Fibroblast of villous mesenchyme (primary cell): ENCODE measurements around the gene RPL28. TPM values are rescaled to one million over a fixed set of nuclear protein-coding genes. Genes with fewer than 3 reads are reported as not detected.
A peak's percentile ranks its signal among the peaks of the same experiment; 100 is the strongest.

Experiments used
- DNase-seq: peaks from one replicate; pipeline ENCODE4 v3.0.0-alpha.2; 2010; ENCODE audit warnings: low read depth
- H3K4me3 ChIP-seq: 2 replicates; pipeline ENCODE4 v1.5.1; 2011; ENCODE audit warnings: low read depth, mild to moderate bottlenecking, low read length
- CTCF ChIP-seq: IDR thresholded peaks from 2 replicates; pipeline ENCODE4 v1.5.1; 2012; ENCODE audit warnings: low read depth, mild to moderate bottlenecking, low read length; ENCODE audit not compliant: insufficient read depth
- total RNA-seq: library from RNA; depleted of rRNA; stranded (reverse); fragments of >200 nt; gene quantifications from 2 replicates; pipeline ENCODE4 v1.2.3, GENCODE V29; 2012

The RPL28 gene
- total RNA-seq, 1 donor = 124 TPM

- TF ChIP-seq CTCF = no peak
- DNase-seq = no peak
- H3K4me3 ChIP-seq = no peak overlapping the region
Observed at GRCh38 chr19:55433292-55433691, 47.6 kb downstream of the RPL28 start.

- no peak for DNase-seq
- no peak overlapping the region for H3K4me3 ChIP-seq
- no peak for TF ChIP-seq CTCF
Observed at GRCh38 chr19:55434356-55434919, 48.7 kb downstream of the RPL28 start.

DNA sequence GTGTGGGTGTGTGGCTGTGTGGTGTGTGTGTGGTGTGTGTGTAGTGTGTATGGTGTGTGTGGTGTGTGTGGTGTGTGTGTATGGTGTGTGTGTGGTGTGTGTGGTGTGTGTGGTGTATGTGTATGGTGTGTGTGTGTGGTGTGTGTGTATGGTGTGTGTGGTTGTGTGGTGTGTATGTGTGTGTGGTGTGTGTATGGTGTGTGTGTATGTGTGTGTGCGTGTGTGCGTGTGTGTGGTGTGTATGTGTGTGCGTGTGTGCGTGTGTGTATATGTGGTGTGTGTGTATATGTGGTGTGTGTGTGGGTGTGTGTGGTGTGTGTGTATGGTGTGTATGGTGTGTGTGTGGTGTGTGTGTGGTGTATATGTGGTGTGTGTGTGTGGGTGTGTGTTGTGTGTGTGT, 49.3 kb downstream of the RPL28 start:
- no peak for DNase-seq
- no peak for TF ChIP-seq CTCF

DNA sequence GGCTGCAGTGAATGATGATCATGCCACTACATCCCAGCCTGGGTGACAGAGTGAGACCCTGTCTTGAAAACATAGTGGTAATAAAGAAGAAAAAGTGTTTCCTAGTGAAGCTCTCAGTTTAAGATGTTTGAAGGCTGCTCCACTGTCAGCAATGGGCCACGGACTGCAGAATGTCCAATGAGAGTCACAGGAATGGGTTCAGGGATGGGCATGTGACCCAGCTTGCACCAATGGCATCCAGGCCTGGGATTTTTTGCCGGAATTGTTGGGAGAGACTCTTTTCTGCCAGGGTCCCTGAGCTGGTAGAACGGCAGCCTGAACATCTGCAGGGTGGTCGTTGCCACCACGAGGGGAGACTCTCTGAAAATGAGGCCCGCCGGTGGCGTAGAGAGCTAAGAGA, 51.1 kb downstream of the RPL28 start:
- H3K4me3 ChIP-seq = no peak overlapping the region
- no peak for TF ChIP-seq CTCF
- no peak for DNase-seq

More for the DNA sequence above, 49.3 kb downstream of the RPL28 start:
- H3K4me3 ChIP-seq = no peak overlapping the region

GRCh38 chr19:55437410-55437809, 51.7 kb downstream of the RPL28 start:
- DNase-seq = peak; percentile 57
- no peak for TF ChIP-seq CTCF
- H3K4me3 ChIP-seq = no peak overlapping the region

GRCh38 chr19:55439052-55439451, 53.3 kb downstream of the RPL28 start:
- no peak for DNase-seq
- TF ChIP-seq CTCF = no peak
- no peak overlapping the region for H3K4me3 ChIP-seq
